ENCODE results near the gene SLCO2A1.
"Not testable (repeated sequence)": the region's sequence is repeated elsewhere in the genome, so short reads cannot be mapped to it uniquely, and the experiment has no call there.

SLCO2A1 gene

DNA sequence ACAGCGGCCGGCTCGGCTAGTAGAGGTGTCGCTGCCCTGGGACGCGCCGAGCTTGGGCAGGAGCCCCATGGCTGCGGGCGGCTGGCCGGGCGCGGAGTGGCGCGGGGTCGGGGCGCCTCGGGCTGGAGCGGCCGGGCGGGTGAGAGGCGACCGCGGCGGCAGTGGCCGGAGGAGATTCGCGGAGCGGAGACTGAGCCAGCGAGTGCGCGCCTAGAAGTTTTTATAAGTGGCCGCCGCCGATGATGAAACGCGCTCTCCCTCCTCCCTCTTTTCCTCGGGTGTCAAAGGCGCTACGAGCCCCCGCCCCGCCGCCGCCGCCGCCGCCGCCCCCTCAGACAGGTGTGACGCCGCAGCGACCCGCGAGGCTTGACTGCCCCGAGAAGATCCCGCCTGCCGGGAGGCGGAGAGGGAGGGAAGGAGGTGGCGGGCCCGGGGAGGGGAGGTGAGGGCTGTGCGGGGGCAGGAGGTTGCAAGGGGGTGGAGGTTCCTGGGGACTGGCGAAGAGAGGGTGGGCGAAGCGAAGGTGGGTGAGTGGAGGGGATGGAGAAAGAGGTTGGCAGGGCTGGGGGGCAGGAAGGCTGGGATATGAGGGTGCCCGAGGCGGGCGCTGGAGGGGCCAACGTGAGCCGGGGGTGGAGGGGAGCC, at the start of gene SLCO2A1:
SLCO2A1 (minus strand) TSS at position 192 of the 645 bp plus-strand sequence; CDS start at position 69, 123 bp downstream.
- DNase-seq (ENCODE audit: low read depth in 1 of 2, low spot score in 1 of 2), result no peak

DNA sequence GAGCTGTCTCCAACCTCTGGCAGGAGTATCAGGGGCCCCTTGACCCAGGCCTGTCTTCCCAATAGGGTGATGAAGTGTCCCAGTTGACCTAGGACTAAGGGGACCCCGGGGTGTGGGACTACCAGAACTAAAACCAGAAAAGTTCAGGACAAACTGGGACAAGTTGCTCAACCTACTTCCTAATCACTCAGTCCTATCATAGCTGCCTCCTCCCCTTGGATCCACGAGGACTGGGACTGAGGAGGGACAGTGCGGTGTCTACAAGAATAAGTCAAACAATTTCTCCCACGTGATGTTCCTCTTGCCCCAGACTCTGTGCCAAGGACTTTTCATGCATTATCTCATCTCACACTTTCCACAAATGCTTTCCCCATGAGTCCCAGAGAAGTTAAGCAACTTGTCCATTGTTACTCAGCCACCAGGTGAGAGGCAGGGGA, 49.4 kb upstream of the SLCO2A1 start:
- DNase-seq (ENCODE audit: low read depth in 1 of 2, low spot score in 1 of 2), result no peak

DNA sequence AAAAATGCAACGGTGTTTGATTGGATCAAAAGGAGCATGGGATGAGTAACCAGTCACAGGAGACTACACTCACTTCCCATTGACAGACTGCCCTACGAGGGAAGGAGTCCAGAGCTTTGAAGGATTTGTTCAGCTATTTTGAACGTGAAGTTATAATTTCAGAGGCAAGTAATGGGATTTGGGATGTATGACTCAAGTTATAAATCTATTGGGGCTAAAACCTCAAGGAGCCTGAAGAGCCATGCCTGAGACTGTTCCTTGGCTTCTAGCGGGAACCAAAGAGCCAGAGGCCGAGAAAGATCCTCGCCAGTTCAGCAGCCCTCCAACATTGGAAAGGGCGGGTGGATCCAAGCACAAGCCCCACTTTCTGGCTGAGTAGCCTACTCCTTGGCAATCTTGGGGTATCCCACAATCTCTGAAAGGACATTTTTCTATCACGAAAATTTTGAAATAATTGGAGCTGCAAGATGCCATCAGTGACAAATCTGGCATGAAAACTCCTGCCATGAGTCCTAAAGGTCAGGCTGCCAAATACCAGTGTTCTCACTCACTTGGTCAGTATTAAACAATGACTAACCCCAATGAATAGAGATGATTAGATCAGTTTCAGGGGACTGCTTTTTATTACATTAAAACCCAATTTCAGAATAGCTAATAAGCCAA, 48.6 kb upstream of the SLCO2A1 start:
- DNase-seq (ENCODE audit: low read depth in 1 of 2, low spot score in 1 of 2), result no peak

DNA sequence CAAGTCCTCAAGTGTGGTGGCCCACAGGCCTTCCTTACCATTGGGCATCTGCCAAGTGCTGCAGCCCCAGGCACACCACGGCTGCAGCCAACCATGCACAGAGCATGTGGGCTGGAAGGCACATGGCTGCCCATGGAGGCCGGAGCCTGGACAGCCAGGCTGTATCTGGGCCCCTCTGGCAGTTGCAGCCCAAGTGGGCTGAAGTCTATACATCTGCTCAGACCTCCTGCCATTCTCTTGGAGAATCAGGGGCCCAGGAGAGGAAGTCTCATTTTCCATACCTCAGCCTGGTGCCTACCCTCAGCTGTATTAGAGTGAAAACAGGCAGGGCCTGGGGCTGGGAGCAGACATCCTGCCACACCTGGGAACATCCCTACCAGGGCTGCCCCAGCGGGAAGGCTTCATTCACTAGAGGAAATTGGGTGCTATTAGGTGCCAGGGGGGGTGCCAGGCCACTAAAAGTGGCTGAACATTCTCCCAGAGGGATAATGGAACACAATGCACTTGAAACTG, 48.0 kb upstream of the SLCO2A1 start:
- DNase-seq (ENCODE audit: low read depth in 1 of 2, low spot score in 1 of 2), result no peak

DNA sequence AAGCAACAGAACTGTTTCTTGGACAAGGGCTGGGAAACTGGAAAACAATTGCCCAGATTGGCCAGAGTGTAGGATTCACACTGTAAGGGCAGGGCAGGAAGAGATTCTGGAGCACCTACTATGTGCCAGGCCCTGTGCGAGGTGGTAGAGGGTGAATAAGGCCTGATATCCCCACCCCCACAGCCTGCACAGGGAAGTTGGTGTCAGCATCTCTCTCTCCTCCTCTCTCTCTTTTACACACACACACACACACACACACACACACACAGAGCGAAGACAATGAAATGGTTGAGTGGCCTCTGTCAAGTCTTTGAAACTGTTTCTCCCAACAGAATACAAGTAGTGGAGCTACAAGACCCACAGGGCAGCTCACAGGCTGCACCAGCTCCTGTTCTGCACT, 47.1 kb upstream of the SLCO2A1 start:
- DNase-seq (ENCODE audit: low read depth in 1 of 2, low spot score in 1 of 2), result no peak

DNA sequence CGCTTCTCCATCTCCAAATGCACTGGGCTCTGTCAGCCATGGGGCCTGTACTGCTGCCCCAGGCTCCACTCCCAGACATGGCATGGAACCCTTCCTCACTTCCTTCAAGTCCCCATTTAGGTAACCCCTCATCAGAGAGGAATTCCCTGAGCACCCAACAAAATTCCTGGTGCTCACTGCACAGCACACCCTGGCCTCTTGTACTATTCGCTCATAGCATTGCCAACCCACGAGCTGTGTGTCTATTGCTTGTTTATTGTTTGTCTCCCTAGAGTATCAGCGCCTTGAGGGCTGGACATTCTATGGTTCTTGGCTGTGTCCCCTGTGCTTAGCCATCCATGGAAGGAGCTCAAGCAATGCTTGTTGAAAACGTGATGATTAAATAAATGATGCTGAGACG, 46.1 kb upstream of the SLCO2A1 start:
- DNase-seq (ENCODE audit: low read depth in 1 of 2, low spot score in 1 of 2), result no peak

DNA sequence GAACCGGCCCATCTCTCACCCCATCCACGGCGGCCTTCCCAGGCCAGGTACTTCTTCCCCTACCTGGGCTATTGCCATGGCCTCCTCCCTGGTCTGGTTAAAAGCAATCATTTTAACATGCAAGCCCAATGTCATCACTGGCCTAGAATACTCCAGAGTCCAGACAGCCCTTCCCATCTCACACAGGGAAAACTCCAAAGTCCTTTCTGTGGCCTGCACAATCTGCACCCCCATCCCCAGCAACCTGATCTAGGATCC, 45.8 kb upstream of the SLCO2A1 start:
- no peak for DNase-seq (ENCODE audit: low read depth in 1 of 2, low spot score in 1 of 2)

DNA sequence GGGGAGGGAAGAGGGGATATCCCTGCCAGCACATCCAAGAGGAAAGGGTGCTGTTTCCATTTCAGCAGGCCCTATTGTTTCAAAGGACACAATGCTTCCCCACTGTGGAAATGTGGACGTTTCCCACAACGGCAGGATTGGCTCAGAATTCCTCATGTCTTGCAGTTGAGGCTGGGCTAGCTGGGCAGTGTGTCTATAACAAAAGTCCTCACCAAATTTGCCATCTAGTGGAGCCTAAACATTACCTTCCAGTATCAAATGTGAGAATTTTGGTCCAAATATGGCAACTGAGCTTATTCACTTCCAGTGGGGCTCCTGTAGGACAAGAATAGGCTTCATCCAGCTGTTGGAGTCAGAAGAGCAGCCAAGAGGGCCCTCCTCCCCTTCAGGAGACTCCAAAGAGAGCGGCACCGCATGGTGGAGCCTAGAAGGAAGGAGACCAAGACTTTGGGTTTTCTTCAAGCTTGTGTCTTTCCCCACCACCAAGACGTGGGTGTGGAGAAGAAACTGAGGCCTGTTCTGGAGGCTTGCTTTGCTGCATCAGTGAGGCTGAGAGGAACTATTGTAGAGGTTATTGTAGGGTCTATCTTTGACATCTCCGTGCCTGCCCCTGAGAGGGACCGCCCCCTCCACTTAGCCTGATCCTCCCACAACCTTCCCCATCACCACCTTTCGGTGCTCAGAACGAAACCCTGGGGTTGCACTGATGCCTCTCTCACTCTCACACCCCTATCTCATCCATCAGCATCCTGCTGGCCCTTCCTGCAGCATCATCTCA, 45.3 kb upstream of the SLCO2A1 start:
- DNase-seq (ENCODE audit: low read depth in 1 of 2, low spot score in 1 of 2), result no peak

DNA sequence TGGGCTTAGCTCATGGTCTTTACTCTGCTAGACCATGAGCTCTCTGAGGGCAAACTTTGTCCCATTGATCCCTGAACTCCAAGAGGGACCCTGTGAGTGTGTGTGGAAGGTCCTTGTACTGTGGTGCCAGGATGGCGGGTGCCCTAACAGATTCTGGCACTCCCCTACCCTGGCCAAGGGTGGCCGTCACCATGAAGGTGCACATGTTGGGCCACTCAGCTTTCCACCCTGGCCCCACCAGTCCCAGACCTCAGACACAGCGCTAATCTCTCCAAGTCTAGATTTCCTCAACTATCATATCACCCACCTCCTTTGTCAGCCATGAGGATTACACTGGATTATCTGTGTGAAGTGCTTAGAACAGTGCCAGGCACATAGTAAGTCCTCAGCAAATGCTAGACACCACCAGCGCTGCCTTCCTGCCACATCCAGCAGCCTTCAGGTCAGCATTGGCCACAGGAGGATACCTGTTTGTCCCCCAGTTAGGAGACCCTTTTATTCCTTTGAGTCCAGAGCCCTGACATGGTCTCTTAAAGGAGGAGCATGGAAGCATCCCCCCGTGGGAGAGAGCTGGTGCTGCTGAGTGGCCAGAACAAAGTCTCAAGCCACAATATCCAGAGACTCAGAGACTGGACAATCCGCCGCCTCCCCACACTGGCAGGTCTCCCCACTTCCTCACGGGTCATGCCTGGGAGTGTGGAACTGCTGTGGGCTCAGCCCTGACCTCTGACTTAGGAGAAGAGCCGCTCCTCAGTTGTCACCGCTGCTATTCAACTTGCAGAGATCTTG, 44.5 kb upstream of the SLCO2A1 start:
- no peak for DNase-seq (ENCODE audit: low read depth in 1 of 2, low spot score in 1 of 2)

DNA sequence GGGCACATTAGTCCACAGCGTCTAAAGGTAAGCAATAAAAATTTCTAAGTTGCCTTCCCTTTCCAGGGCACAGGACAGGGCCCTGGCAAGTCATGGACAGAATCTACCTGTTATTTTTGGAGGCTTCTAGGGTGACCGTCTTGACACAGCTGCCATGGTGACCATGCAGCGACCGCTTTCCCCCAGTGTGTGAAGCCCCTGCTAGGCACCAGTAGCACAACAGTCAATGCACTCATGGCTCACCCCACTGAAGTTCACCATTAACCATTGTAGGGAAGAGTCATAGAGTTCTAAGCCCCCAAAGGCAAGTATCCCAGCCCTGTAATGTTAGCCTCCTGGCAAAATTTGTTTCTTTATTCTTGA, 43.8 kb upstream of the SLCO2A1 start:
- DNase-seq (ENCODE audit: low read depth in 1 of 2, low spot score in 1 of 2), result no peak

DNA sequence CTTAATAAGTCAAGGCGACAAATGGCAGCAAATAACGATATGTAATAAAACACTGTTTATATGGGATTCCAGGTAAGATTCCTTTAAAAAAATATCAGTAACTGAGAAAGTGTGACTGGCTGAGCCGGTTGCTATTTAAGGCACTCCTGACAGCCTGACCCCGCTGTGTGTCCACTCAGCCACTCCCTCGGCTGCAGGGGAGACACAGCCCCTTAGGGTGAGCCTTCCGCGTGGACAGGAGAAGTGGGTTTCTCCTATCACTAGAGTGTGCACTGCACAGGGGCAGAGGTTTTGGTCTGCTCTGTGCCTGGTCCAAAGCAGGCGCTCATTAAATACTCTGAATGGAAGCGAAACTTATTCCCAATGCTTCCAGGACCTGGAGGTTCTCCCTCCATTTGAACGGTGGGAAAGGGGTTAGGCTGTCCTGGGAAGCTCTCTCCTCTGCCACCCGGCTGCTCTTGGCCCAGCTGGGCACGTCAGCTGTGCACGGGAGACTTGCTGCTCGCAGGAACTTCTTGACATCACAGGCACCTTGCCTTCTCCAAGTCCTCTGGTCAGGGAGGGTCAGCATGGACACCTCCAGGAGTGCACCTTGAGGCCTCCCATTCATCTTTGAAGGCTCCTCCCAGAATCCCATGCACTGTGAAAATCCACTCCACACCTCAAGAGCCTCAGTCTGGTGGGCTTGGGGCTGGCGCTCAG, 43.3 kb upstream of the SLCO2A1 start:
- no peak for DNase-seq (ENCODE audit: low read depth in 1 of 2, low spot score in 1 of 2)

DNA sequence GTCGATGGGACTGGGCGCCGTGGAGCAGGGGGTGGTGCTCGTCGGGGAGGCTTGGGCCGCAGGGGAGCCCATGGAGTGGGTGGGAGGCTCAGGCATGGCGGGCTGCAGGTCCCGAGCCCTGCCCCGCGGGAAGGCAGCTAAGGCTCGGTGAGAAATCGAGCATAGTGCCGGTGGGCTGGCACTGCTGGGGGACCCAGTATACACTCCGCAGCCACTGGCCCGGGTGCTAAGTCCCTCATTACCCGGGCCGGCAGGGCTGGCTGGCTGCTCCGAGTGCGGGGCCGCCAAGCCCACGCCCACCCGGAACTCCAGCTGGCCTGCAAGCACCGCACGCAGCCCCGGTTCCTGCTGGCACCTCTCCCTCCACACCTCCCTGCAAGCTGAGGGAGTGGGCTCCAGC, 40.6 kb upstream of the SLCO2A1 start:
- DNase-seq (ENCODE audit: low read depth in 1 of 2, low spot score in 1 of 2), result not testable (repeated sequence)

DNA sequence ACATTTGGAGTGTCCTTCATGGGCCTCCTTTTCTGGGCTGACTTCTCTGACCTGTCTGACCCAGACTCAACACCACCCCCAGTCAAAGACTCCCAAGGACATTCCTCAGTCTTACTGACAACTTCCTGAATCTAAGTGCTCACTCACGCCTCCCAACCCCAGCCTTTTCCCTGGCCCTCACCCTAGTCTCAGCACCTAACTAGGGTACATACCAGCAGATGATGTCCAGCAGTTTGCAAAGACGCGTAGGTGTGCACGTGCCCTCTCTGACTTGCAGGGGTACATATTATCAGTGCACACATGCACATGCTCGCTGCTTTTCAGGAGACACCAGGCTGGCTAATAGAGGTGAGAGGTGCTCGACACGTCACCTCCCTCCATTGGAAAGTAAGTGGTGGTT, 38.7 kb upstream of the SLCO2A1 start:
- no peak for DNase-seq (ENCODE audit: low read depth in 1 of 2, low spot score in 1 of 2)

DNA sequence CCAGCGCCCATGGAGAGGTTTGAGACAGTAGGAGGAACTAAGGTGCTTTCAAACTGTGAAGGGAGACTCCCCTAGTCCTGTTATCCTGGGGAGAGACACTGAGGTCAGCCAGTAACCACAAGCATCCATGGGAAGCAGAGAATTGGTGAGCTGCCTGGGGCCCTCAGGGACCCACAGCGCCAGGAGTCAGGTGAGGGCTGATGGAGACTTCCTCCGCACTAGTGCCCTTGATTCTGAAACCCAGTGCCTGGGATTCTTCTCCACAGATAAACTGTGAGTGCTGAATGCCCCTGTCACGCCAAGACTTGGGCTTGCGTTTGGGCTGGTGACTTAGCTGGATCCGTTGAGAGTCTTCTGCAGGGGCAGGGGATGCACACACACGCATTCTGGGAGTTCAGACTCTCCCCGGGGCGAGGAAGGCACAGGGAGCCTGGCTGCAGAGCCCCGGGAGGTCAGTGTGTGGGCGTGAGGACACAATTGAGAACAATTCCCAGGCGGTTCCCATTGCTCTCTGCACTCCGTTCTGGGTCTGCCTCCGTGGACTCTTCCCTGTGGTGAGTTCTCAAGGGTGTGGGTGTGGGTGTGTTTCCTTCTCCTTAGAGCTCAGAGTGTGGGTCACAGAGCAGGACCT, 37.9 kb upstream of the SLCO2A1 start:
- DNase-seq (ENCODE audit: low read depth in 1 of 2, low spot score in 1 of 2), result no peak

DNA sequence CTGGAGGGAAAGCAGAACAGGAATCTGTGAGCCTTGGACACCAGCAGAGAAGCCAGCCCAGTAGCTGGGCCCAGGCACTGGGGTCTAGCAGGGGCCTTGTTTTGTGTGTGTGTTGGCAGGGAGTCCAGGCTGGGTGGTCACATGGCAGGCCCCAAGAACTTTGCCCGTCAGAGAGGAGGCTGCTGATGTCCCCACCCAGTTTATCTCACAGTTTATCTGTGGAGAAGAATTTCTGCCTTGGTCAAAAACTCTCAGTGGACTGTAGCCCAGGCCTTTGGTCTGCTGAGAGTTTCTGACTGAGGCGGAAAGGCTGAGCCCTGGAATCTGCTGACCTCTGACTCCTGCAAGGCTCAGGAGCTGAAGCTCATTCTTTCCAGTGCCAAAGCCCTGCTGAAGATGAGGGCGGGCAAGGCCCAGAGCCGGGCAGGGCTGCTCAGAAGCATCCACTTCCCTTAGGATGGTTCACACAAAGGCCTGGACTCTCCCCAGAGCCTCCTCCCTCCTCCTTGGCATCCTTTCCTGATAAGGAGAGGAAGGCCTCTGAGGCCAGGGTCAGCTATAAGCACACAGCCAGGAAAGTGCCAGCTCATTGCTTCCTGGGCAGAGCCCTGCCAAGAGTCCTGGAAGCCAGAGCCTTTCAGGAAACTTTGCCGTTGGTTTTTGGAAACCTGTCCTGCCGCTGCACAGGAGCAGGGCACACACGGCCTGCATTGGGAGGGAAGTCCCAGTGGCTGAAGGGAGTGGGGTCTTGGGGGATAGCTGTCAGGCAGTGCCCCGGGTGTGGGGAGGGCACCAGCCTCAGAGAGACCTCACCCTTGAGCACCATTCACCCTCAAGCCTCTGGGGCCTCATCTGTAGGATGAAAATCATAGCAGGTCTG, 37.2 kb upstream of the SLCO2A1 start:
- DNase-seq (ENCODE audit: low read depth in 1 of 2, low spot score in 1 of 2), result no peak

DNA sequence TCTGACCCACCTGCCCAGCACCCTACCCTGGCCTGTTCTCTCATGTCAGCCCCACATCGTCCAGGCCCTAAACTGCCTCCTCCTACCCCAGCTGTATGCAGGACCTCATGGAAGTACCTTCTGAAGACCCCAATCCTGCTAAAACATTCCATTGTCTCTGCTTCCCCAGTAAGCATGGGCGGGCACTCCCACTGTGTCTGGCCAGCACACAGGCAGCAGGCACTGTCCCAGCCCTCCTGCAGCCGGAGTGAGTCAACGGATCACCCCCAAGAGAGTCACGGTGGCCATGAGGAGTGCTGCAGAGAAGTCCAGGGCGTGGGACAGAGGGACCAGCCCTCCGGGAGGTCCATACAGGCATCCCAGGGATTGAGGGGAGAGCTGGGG, 36.4 kb upstream of the SLCO2A1 start:
- DNase-seq (ENCODE audit: low read depth in 1 of 2, low spot score in 1 of 2), result no peak

DNA sequence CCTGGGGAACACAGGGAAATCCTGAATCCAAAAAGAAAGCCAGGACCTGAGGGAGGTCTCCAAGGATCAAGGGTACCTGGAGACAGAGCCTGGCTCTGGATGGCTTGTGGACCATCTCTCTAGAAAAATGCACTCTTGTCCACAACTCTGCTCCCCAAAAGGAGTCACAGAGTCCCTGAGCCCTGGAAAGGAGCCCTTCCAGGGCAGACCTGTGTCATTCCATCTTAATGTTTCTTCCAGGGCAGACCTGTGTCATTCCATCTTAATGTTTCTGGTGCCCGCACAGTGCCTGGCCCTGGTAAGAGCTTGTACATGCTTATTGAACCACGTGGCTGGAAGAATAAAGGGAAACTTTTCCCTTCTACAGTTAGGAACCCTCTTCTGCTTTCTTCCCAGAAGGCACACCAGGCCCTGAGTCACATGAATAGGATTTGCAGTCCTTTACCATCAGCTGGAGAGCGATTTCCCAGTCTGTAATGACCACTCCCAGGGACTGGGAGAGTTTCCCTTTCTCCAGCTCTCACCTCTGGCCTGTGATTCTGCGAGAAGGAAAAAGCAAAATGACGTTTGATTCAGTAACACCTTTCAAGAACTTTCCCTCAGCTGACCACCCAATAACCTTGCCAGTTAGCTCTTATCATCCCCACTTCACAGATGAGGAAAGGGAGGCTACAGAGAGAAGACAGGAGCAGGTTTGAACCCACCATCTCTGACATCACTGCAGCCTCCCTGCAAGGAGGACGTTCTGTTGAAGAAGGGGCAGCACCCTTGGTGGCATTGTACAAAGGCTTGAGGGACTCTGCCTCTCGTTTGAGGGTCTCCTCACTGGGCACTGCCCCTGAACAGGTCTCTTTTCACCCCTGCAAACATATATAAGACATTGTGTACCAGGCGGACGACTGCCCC, 35.8 kb upstream of the SLCO2A1 start:
- no peak for DNase-seq (ENCODE audit: low read depth in 1 of 2, low spot score in 1 of 2)

DNA sequence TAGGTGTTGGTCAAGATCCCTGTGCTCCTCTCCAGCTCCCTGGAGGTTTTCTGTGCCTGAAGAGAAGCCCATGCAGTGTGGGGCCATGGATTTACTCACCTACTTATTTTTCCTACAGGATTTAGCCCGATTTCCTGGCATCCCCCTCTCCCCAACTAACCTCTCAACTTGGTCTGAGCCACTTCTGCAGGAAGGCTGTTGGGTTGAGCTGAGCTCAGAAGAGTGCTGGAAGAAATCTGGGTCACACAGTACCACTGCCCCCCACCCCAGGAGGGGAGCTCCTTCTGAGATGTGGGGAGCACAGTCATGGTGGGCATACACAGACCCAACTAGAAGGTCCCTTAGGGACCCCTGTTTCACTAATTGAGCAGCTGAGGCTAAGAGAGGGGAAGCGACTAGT, 34.4 kb upstream of the SLCO2A1 start:
- DNase-seq (ENCODE audit: low read depth in 1 of 2, low spot score in 1 of 2), result no peak

DNA sequence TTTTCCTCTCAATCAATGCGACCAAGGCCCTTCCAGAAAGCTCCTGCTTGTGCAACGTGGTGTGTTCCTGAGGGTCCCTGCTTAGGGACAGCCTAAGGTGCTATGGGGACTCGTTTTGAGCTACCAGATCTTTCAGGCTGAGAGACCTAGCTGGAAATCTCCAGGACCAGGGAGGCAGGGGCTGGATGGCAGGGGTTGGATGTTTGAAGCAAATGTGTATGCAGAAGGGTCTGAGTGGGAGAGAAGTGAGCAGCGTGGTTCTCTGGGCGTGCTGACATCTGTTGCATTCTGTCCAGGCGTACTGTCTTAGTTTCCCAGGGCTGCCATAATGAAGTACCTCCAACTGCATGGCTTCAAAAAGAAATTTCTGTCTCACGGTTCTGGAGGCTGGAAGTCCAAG, 31.7 kb upstream of the SLCO2A1 start:
- no peak for DNase-seq (ENCODE audit: low read depth in 1 of 2, low spot score in 1 of 2)

Data from stimulated activated CD4-positive, alpha-beta T cell treated with anti-CD3 and anti-CD28 coated beads, Interleukin-15, amount 100 ng/mL, for 1 hour (primary cell).